Upper lobe of left lung (tissue), 4 donors: ENCODE results near the gene EGLN1.

Experiments used
- CTCF ChIP-seq, 6 experiments: fragments of 450-650 bp in 4 of 6; fragments of 200-600 bp in 2 of 6; sonication (generic) in 2 of 6; IDR thresholded peaks; one replicate each; pipeline ENCODE4 v1.5.1; 2016 to 2019; ENCODE audit warnings: antibody characterized with exemption in 6 of 6
- EP300 ChIP-seq, 4 donors: sonication (generic); formaldehyde crosslinking; IDR thresholded peaks; one replicate each; pipeline ENCODE4 v1.5.1; 2017; ENCODE audit warnings: antibody characterized with exemption in 4 of 4, control low read depth in 2 of 4
- POLR2A ChIP-seq, 4 donors: fragments of 450-650 bp; IDR thresholded peaks; one replicate each; pipeline ENCODE4 v1.5.1; 2016 to 2017; ENCODE audit warnings: antibody characterized with exemption in 4 of 4, mild to moderate bottlenecking in 2 of 4
- POLR2AphosphoS5 ChIP-seq, 2 donors: sonication (generic); formaldehyde crosslinking; IDR thresholded peaks; one replicate each; pipeline ENCODE4 v1.5.1; 2017; ENCODE audit warnings: antibody characterized with exemption in 2 of 2

GRCh38 chr1:231329483-231329882, 92.6 kb downstream of the EGLN1 start:
- no peak for TF ChIP-seq CTCF (IDR thresholded peaks at IDR 0.05)
- no peak for TF ChIP-seq EP300 (IDR thresholded peaks at IDR 0.05)
- TF ChIP-seq POLR2A (IDR thresholded peaks at IDR 0.05): no peak
- TF ChIP-seq POLR2AphosphoS5 (IDR thresholded peaks at IDR 0.05): no peak
